Measurements from ENCODE around the gene GPRC5D. TPM values are rescaled to one million over a fixed set of nuclear protein-coding genes. Genes with fewer than 3 reads are reported as not detected.

Gene GPRC5D
- total RNA-seq, 2 donors from 2014 or later = not detected

DNA sequence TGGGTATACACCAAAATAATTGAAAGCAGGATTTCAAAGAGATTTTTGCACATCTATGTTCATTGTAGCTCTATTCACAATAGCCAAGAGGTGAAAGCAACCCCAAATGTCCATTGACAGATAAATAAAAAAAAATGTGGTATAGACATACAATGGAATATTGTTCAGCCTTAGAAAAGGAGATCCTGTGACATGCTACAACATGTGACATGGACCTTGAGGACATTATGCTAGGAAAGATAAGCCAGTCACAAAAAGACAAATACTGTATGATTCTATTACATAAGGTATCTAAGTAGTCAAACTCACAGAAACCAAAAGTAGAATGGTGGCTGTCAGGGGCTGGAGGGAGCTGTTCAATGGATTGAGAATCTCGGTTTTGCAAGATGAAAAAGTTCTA is 12.1 kb downstream of the GPRC5D start:
- WGBS, 2 experiments (ENCODE audit: insufficient coverage in 1 of 2, insufficient read length in 1 of 2) = 89 to 100% methylated on average over 1 of the region's 1 CpG
- H3K4me1 Mint-ChIP-seq = no peaks in the 10 kb centered on the region

GRCh38 chr12:12938541-12938940 is 13.4 kb downstream of the GPRC5D start:
- Histone ChIP-seq H3K4me3 (ENCODE audit: low read length) (no peak overlapping the region), H3K9me3 (ENCODE audit: control insufficient read depth, low read length) (no peaks in the 10 kb centered on the region), H3K27me3 (ENCODE audit: control insufficient read depth, insufficient read depth, low read length, poor library complexity, severe bottlenecking) (no peaks in the 10 kb centered on the region), H3K27ac (ENCODE audit: low read depth, low read length) (no peak overlapping the region), H3K4me1 (ENCODE audit: control insufficient read depth, insufficient read depth, low read length) (peaks cover 4% of the 10 kb centered on the region), H3K9ac (ENCODE audit: extremely low read depth, low read length, poor library complexity, severe bottlenecking) (no peak overlapping the region), H3K36me3 (ENCODE audit: control insufficient read depth, insufficient read depth, low read length) (no peaks in the 10 kb centered on the region)
- Mint-ChIP-seq H3K4me1 (peaks cover 11% of the 10 kb centered on the region), H3K36me3 (ENCODE audit: low read depth) (peaks cover 2% of the 10 kb centered on the region), H3K27ac (no peak overlapping the region), H3K27me3 (ENCODE audit: insufficient read depth) (no peaks in the 10 kb centered on the region), H3K4me3 (no peak overlapping the region), H3K9me3 (no peaks in the 10 kb centered on the region)
- DNase-seq = no peak
- WGBS, 2 experiments (ENCODE audit: insufficient coverage in 1 of 2, insufficient read length in 1 of 2) = 86 to 88% methylated on average over 5 of the region's 5 CpGs
- TF ChIP-seq, protein P1, sequence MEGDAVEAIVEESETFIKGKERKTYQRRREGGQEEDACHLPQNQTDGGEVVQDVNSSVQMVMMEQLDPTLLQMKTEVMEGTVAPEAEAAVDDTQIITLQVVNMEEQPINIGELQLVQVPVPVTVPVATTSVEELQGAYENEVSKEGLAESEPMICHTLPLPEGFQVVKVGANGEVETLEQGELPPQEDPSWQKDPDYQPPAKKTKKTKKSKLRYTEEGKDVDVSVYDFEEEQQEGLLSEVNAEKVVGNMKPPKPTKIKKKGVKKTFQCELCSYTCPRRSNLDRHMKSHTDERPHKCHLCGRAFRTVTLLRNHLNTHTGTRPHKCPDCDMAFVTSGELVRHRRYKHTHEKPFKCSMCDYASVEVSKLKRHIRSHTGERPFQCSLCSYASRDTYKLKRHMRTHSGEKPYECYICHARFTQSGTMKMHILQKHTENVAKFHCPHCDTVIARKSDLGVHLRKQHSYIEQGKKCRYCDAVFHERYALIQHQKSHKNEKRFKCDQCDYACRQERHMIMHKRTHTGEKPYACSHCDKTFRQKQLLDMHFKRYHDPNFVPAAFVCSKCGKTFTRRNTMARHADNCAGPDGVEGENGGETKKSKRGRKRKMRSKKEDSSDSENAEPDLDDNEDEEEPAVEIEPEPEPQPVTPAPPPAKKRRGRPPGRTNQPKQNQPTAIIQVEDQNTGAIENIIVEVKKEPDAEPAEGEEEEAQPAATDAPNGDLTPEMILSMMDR (conservative IDR thresholded peaks at IDR 0.05) = no peak

More for the DNA sequence above, 12.1 kb downstream of the GPRC5D start:
- Mint-ChIP-seq H3K27ac (no peak overlapping the region), H3K36me3 (ENCODE audit: low read depth) (peaks cover 2% of the 10 kb centered on the region), H3K4me3 (no peak overlapping the region), H3K27me3 (ENCODE audit: insufficient read depth) (no peaks in the 10 kb centered on the region), H3K9me3 (no peaks in the 10 kb centered on the region)
- Histone ChIP-seq H3K9ac (ENCODE audit: extremely low read depth, low read length, poor library complexity, severe bottlenecking) (no peak overlapping the region), H3K9me3 (ENCODE audit: control insufficient read depth, low read length) (no peaks in the 10 kb centered on the region), H3K36me3 (ENCODE audit: control insufficient read depth, insufficient read depth, low read length) (no peaks in the 10 kb centered on the region), H3K27me3 (ENCODE audit: control insufficient read depth, insufficient read depth, low read length, poor library complexity, severe bottlenecking) (no peaks in the 10 kb centered on the region), H3K4me3 (ENCODE audit: low read length) (no peak overlapping the region), H3K27ac (ENCODE audit: low read depth, low read length) (no peak overlapping the region), H3K4me1 (ENCODE audit: control insufficient read depth, insufficient read depth, low read length) (no peaks in the 10 kb centered on the region)
- DNase-seq = no peak
- TF ChIP-seq, protein P1 (conservative IDR thresholded peaks at IDR 0.05) = no peak

GRCh38 chr12:12936983-12937491 is 14.9 kb downstream of the GPRC5D start:
- no peak overlapping the region for H3K27ac ChIP-seq (ENCODE audit: low read depth, low read length)
- no peak overlapping the region for H3K4me3 ChIP-seq (ENCODE audit: low read length)
- H3K27me3 ChIP-seq (ENCODE audit: control insufficient read depth, insufficient read depth, low read length, poor library complexity, severe bottlenecking) = no peaks in the 10 kb centered on the region
- H3K9ac ChIP-seq (ENCODE audit: extremely low read depth, low read length, poor library complexity, severe bottlenecking) = no peak overlapping the region
- peaks cover 11% of the 10 kb centered on the region for H3K4me1 Mint-ChIP-seq
- no peak for DNase-seq
- peaks cover 2% of the 10 kb centered on the region for H3K36me3 Mint-ChIP-seq (ENCODE audit: low read depth)
- 96 to 97% methylated on average over 10 to 11 of the region's 11 CpGs for WGBS, 2 experiments (ENCODE audit: insufficient coverage in 1 of 2, insufficient read length in 1 of 2)
- H3K36me3 ChIP-seq (ENCODE audit: control insufficient read depth, insufficient read depth, low read length) = no peaks in the 10 kb centered on the region
- H3K9me3 Mint-ChIP-seq = no peaks in the 10 kb centered on the region
- no peaks in the 10 kb centered on the region for H3K27me3 Mint-ChIP-seq (ENCODE audit: insufficient read depth)
- H3K27ac Mint-ChIP-seq = no peak overlapping the region
- H3K4me3 Mint-ChIP-seq = no peak overlapping the region
- H3K4me1 ChIP-seq (ENCODE audit: control insufficient read depth, insufficient read depth, low read length) = peaks cover 4% of the 10 kb centered on the region
- H3K9me3 ChIP-seq (ENCODE audit: control insufficient read depth, low read length) = no peaks in the 10 kb centered on the region
- TF ChIP-seq, protein P1 (conservative IDR thresholded peaks at IDR 0.05) = no peak

Measured in endodermal cell (in vitro differentiated cells).